ENCODE results near the gene TSSC4.

DNA sequence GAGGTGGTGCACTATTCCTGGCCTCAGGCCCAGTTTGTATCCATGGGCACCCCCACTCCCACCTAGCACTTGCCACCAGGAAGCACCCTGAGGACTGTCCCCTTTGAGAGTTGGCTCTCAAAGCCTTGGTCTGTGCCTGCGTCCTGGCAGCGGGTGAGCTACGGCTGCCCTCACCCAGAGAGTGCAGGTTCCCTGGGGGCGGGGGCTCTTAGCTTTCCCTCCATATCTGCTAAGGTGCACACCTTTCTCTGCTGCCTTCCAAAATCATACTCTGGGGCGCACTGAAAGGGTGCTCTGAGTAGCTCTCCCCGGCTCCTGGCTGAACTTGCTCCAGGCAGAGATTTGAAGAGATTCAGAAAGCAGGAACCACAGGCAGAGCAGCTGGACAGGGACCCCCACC, 51.4 kb downstream of the TSSC4 start:
- TF ChIP-seq POLR2A (IDR thresholded peaks at IDR 0.05) (no peak), EP300 (IDR thresholded peaks at IDR 0.05) (no peak), CTCF (IDR thresholded peaks at IDR 0.05) (no peak), POLR2AphosphoS5 (IDR thresholded peaks at IDR 0.05) (no peak)
